WTC11 (cell line): ENCODE measurements around the gene ARHGAP42. TPM values are rescaled to one million over a fixed set of nuclear protein-coding genes. Genes with fewer than 3 reads are reported as not detected.

Experiments used
- ATAC-seq: fragments of 200-7000 bp; cut with Tn5 transposase; 2 replicates; pipeline ENCODE4 v1.10.0; 2021; ENCODE audit warnings: mild to moderate bottlenecking, moderate library complexity
- CTCF ChIA-PET: fragments of 300-600 bp; sonication (Branson Sonifier 250); formaldehyde crosslinking; loops from one replicate; lab custom pipeline; 2021; ENCODE audit warnings: antibody characterized with exemption; lab: Charles Lee
- POLR2A ChIA-PET: fragments of 350-600 bp; sonication (Branson Sonifier 250); formaldehyde crosslinking; loops from one replicate; lab custom pipeline; 2021; ENCODE audit warnings: antibody characterized with exemption; lab: Charles Lee
- DNase-seq: peaks from one replicate; pipeline ENCODE4 v3.0.0; 2021; ENCODE audit warnings: low spot score
- H3K27ac Mint-ChIP-seq: 2 replicates; pipeline ENCODE4 v1.8.0; 2021; ENCODE audit warnings: mixed read lengths
- H3K27me3 Mint-ChIP-seq: 2 replicates; pipeline ENCODE4 v1.8.0; 2021; ENCODE audit warnings: low read depth, mild to moderate bottlenecking, moderate library complexity, mixed read lengths
- H3K36me3 Mint-ChIP-seq: 2 replicates; pipeline ENCODE4 v1.8.0; 2021; ENCODE audit warnings: mixed read lengths
- H3K4me1 Mint-ChIP-seq: 2 replicates; pipeline ENCODE4 v1.8.0; 2022; ENCODE audit warnings: mixed read lengths
- H3K4me3 Mint-ChIP-seq: 2 replicates; pipeline ENCODE4 v1.8.0; 2021; ENCODE audit warnings: mild to moderate bottlenecking, moderate library complexity, mixed read lengths
- H3K9me3 Mint-ChIP-seq: 2 replicates; pipeline ENCODE4 v1.8.0; 2021; ENCODE audit warnings: mixed read lengths
- ATF6 ChIP-seq: sonication (generic); formaldehyde crosslinking; IDR thresholded peaks from 2 replicates; pipeline ENCODE4 v1.8.1; 2023; ENCODE audit warnings: mild to moderate bottlenecking, missing genetic modification reagents
- E2F4 ChIP-seq: sonication (generic); formaldehyde crosslinking; IDR thresholded peaks from 2 replicates; pipeline ENCODE4 v1.8.1; 2022; ENCODE audit warnings: low read depth, mild to moderate bottlenecking, moderate library complexity, missing genetic modification reagents, borderline replicate concordance
- GTF2I ChIP-seq: fragments of 250-450 bp; sonication (Bioruptor Pico); conservative IDR thresholded peaks from 2 replicates; pipeline ENCODE4 v1.4.0; 2021; ENCODE audit warnings: mild to moderate bottlenecking
- KAT7 ChIP-seq: sonication (generic); formaldehyde crosslinking; IDR thresholded peaks from 2 replicates; pipeline ENCODE4 v1.8.1; 2023; ENCODE audit warnings: missing genetic modification reagents, mild to moderate bottlenecking, borderline replicate concordance
- MAX ChIP-seq: sonication (generic); formaldehyde crosslinking; IDR thresholded peaks from 2 replicates; pipeline ENCODE4 v1.8.0; 2022; ENCODE audit warnings: mild to moderate bottlenecking, missing genetic modification reagents
- MXD4 ChIP-seq: fragments of 250-450 bp; sonication (Bioruptor Pico); IDR thresholded peaks from 2 replicates; pipeline ENCODE4 v1.8.0; 2021; ENCODE audit warnings: mild to moderate bottlenecking, moderate library complexity, borderline replicate concordance
- NFYB ChIP-seq: sonication (generic); formaldehyde crosslinking; conservative IDR thresholded peaks from 2 replicates; pipeline ENCODE4 v1.8.0; 2022; ENCODE audit warnings: low read depth, missing genetic modification reagents
- SMAD4 ChIP-seq: sonication (generic); formaldehyde crosslinking; IDR thresholded peaks from 2 replicates; pipeline ENCODE4 v1.8.0; 2022; ENCODE audit warnings: mild to moderate bottlenecking, missing genetic modification reagents
- TP53 ChIP-seq: sonication (generic); formaldehyde crosslinking; IDR thresholded peaks from 2 replicates; pipeline ENCODE4 v1.8.1; 2023; ENCODE audit warnings: mild to moderate bottlenecking, missing genetic modification reagents
- ZNF232 ChIP-seq: sonication (generic); formaldehyde crosslinking; IDR thresholded peaks from 2 replicates; pipeline ENCODE4 v1.8.0; 2022; ENCODE audit warnings: mild to moderate bottlenecking, missing genetic modification reagents
- ZNF396 ChIP-seq: fragments of 250-450 bp; sonication (Bioruptor Pico); IDR thresholded peaks from 2 replicates; pipeline ENCODE4 v1.8.0; 2021; ENCODE audit warnings: mild to moderate bottlenecking, moderate library complexity, borderline replicate concordance
- ZNF425 ChIP-seq: fragments of 250-450 bp; sonication (Bioruptor Pico); conservative IDR thresholded peaks from 2 replicates; pipeline ENCODE4 v1.9.0; 2021; ENCODE audit warnings: mild to moderate bottlenecking
- ZNF532 ChIP-seq: fragments of 250-450 bp; sonication (Bioruptor Pico); IDR thresholded peaks from 2 replicates; pipeline ENCODE4 v1.9.0; 2021; ENCODE audit warnings: mild to moderate bottlenecking, borderline replicate concordance
- ZSCAN18 ChIP-seq: fragments of 250-450 bp; sonication (Bioruptor Pico); IDR thresholded peaks from 2 replicates; pipeline ENCODE4 v2.1.2; 2022; ENCODE audit warnings: mild to moderate bottlenecking, moderate library complexity
- total RNA-seq: library from RNA; stranded (reverse); gene quantifications from 3 replicates; pipeline ENCODE4 v1.2.3, GENCODE V29; 2021
- TF ChIP-seq, protein P1 (sequence below): sonication (generic); formaldehyde crosslinking; IDR thresholded peaks from 2 replicates; pipeline ENCODE4 v1.8.1; 2023; ENCODE audit warnings: mild to moderate bottlenecking, missing genetic modification reagents, moderate library complexity
- TF ChIP-seq, protein P2 (sequence below): fragments of 250-450 bp; sonication (Bioruptor Pico); IDR thresholded peaks from 2 replicates; pipeline ENCODE4 v1.9.0; 2021; ENCODE audit warnings: mild to moderate bottlenecking
- TF ChIP-seq, protein P3 (sequence below): sonication (generic); formaldehyde crosslinking; IDR thresholded peaks from 2 replicates; pipeline ENCODE4 v1.8.1; 2022; ENCODE audit warnings: mild to moderate bottlenecking, missing genetic modification reagents, moderate library complexity, borderline replicate concordance

ARHGAP42 gene
- total RNA-seq, 1 experiment from 2014 or later: 32.5 TPM

DNA sequence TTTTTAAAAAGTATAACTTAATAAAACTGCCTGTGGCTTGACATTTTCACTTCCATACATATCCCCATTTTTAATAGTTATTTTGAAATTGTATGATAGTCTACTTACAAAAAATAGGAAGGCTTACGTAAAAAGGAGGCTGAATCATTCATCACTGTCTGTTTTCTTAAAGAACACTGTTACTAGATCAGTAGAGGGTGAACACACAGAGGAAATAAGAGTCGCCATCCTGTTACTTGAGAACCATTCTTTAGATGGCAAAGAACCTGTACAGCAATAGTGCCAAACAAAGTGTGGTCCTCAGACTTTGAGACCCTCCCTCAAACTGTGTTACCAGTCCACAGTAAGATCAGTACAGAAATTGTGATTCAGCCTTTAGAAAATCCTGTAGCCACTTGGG is 261.8 kb downstream of the ARHGAP42 start:
- CTCF ChIA-PET: no interaction called here
- no peaks in the 10 kb centered on the region for H3K9me3 Mint-ChIP-seq
- ATAC-seq (no peak), DNase-seq (no peak)
- TF ChIP-seq ZNF532 (CRISPR knock-in tag): no peak
- H3K36me3 Mint-ChIP-seq: peaks cover 3% of the 10 kb centered on the region
- H3K27me3 Mint-ChIP-seq: no peaks in the 10 kb centered on the region
- H3K4me1 Mint-ChIP-seq: peaks cover 9% of the 10 kb centered on the region
- H3K27ac Mint-ChIP-seq: no peak overlapping the region
- no peak overlapping the region for H3K4me3 Mint-ChIP-seq
- POLR2A ChIA-PET: no interaction called here

DNA sequence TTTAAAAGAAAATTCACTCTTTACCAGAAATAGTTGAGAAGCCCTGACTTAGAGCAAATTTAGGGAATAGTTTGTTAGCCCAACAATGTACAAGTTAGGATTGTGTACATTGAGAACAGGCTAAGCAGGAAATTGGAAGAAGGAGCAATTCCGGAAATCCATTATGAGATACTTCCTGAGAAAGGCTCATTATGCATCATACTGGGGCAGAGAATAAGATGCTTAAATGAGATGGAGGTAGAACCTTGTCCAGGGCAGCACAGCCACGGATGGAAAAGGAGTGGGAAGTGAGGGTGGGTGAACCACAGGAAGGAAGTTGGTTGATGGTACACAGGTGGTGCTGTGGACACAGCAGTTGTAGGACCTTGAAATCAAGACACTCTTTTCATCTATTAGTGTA is 262.4 kb downstream of the ARHGAP42 start:
- peaks cover 3% of the 10 kb centered on the region for H3K36me3 Mint-ChIP-seq
- TF ChIP-seq MXD4 (CRISPR knock-in tag) (no peak), ZSCAN18 (CRISPR knock-in tag) (no peak), ATF6 (CRISPR knock-in tag) (no peak), MAX (CRISPR knock-in tag) (no peak)
- TF ChIP-seq, protein P1, sequence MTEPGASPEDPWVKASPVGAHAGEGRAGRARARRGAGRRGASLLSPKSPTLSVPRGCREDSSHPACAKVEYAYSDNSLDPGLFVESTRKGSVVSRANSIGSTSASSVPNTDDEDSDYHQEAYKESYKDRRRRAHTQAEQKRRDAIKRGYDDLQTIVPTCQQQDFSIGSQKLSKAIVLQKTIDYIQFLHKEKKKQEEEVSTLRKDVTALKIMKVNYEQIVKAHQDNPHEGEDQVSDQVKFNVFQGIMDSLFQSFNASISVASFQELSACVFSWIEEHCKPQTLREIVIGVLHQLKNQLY (CRISPR knock-in tag): no peak
- H3K4me1 Mint-ChIP-seq: peaks cover 9% of the 10 kb centered on the region
- no peak overlapping the region for H3K4me3 Mint-ChIP-seq
- no peak overlapping the region; the same call in 1 of the 2 replicates for H3K27ac Mint-ChIP-seq
- POLR2A ChIA-PET: no interaction called here
- CTCF ChIA-PET: no interaction called here
- ATAC-seq (no peak), DNase-seq (no peak)
- no peaks in the 10 kb centered on the region for H3K27me3 Mint-ChIP-seq
- no peaks in the 10 kb centered on the region for H3K9me3 Mint-ChIP-seq

GRCh38 chr11:100955318-100955717 is 268.2 kb downstream of the ARHGAP42 start:
- ATAC-seq: no peak
- Mint-ChIP-seq H3K4me1 (peaks cover 34% of the 10 kb centered on the region), H3K4me3 (no peak overlapping the region), H3K9me3 (no peaks in the 10 kb centered on the region), H3K27ac (no peak overlapping the region), H3K27me3 (no peaks in the 10 kb centered on the region), H3K36me3 (peaks cover 3% of the 10 kb centered on the region)
- CTCF ChIA-PET: no interaction called here
- POLR2A ChIA-PET: no interaction called here
- no peak for DNase-seq
- TF ChIP-seq ZNF425 (CRISPR knock-in tag) (no peak), GTF2I (no peak), ZNF396 (no peak), KAT7 (CRISPR knock-in tag) (no peak), ZNF232 (no peak), SMAD4 (no peak), E2F4 (no peak), NFYB (no peak), TP53 (CRISPR knock-in tag) (no peak)
- TF ChIP-seq, protein P2, sequence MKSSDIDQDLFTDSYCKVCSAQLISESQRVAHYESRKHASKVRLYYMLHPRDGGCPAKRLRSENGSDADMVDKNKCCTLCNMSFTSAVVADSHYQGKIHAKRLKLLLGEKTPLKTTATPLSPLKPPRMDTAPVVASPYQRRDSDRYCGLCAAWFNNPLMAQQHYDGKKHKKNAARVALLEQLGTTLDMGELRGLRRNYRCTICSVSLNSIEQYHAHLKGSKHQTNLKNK (CRISPR knock-in tag): no peak
- TF ChIP-seq, protein P3, sequence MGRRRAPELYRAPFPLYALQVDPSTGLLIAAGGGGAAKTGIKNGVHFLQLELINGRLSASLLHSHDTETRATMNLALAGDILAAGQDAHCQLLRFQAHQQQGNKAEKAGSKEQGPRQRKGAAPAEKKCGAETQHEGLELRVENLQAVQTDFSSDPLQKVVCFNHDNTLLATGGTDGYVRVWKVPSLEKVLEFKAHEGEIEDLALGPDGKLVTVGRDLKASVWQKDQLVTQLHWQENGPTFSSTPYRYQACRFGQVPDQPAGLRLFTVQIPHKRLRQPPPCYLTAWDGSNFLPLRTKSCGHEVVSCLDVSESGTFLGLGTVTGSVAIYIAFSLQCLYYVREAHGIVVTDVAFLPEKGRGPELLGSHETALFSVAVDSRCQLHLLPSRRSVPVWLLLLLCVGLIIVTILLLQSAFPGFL (CRISPR knock-in tag): no peak
